ENCODE data around the gene HMGCR.
"Not testable (repeated sequence)": the region's sequence is repeated elsewhere in the genome, so short reads cannot be mapped to it uniquely, and the experiment has no call there.

DNA sequence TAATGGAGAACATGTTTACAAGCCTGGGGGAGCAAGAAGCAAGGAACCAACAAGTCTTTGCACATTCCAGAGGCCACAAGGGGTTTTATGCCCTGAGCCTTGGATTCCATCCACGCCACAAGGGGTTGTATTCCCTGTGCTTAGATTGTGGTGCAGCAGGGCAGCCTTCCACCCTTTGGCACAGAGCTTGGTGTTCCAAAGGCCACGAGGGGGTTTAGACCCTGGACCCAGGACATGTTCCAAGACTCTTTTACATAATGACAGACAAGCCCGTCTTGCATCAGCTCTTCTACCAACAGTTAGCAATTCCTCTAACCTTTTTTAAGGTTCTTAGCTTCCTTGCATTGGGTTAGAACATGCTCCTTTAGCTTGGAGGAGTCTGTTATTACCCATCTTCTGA, 45.2 kb upstream of the HMGCR start:
- TF ChIP-seq ZSCAN30 (tag by site-specific recombination; IDR thresholded peaks at IDR 0.05); ZNF660 (tag by site-specific recombination; IDR thresholded peaks at IDR 0.05); PRDM1 (tag by site-specific recombination; IDR thresholded peaks at IDR 0.05); ZNF10 (tag by site-specific recombination; IDR thresholded peaks at IDR 0.05); HOXA7 (CRISPR knock-in tag; IDR thresholded peaks at IDR 0.05; ENCODE audit: borderline replicate concordance); ZNF549 (tag by site-specific recombination; IDR thresholded peaks at IDR 0.05); SCRT1 (tag by site-specific recombination; IDR thresholded peaks at IDR 0.05; ENCODE audit: borderline replicate concordance); ZNF555 (tag by site-specific recombination; conservative IDR thresholded peaks at IDR 0.05); ZNF274 (IDR thresholded peaks at IDR 0.05; ENCODE audit: low read length); ZNF274 (tag by site-specific recombination; IDR thresholded peaks at IDR 0.05; ENCODE audit: borderline replicate concordance); ZNF114 (tag by site-specific recombination; IDR thresholded peaks at IDR 0.05); YY1 (tag by site-specific recombination; IDR thresholded peaks at IDR 0.05): not testable (repeated sequence)
- TF ChIP-seq, protein P1, sequence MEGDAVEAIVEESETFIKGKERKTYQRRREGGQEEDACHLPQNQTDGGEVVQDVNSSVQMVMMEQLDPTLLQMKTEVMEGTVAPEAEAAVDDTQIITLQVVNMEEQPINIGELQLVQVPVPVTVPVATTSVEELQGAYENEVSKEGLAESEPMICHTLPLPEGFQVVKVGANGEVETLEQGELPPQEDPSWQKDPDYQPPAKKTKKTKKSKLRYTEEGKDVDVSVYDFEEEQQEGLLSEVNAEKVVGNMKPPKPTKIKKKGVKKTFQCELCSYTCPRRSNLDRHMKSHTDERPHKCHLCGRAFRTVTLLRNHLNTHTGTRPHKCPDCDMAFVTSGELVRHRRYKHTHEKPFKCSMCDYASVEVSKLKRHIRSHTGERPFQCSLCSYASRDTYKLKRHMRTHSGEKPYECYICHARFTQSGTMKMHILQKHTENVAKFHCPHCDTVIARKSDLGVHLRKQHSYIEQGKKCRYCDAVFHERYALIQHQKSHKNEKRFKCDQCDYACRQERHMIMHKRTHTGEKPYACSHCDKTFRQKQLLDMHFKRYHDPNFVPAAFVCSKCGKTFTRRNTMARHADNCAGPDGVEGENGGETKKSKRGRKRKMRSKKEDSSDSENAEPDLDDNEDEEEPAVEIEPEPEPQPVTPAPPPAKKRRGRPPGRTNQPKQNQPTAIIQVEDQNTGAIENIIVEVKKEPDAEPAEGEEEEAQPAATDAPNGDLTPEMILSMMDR (tag by site-specific recombination; IDR thresholded peaks at IDR 0.05), result not testable (repeated sequence)
- TF ChIP-seq, protein P2, sequence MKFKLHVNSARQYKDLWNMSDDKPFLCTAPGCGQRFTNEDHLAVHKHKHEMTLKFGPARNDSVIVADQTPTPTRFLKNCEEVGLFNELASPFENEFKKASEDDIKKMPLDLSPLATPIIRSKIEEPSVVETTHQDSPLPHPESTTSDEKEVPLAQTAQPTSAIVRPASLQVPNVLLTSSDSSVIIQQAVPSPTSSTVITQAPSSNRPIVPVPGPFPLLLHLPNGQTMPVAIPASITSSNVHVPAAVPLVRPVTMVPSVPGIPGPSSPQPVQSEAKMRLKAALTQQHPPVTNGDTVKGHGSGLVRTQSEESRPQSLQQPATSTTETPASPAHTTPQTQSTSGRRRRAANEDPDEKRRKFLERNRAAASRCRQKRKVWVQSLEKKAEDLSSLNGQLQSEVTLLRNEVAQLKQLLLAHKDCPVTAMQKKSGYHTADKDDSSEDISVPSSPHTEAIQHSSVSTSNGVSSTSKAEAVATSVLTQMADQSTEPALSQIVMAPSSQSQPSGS (tag by site-specific recombination; IDR thresholded peaks at IDR 0.05; ENCODE audit: low read depth), result not testable (repeated sequence)
- TF ChIP-seq, protein P3, sequence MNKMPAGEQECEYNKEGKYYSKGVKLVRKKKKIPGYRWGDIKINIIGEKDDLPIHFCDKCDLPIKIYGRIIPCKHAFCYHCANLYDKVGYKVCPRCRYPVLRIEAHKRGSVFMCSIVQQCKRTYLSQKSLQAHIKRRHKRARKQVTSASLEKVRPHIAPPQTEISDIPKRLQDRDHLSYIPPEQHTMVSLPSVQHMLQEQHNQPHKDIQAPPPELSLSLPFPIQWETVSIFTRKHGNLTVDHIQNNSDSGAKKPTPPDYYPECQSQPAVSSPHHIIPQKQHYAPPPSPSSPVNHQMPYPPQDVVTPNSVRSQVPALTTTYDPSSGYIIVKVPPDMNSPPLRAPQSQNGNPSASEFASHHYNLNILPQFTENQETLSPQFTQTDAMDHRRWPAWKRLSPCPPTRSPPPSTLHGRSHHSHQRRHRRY (tag by site-specific recombination; IDR thresholded peaks at IDR 0.05), result not testable (repeated sequence)

Data from HEK293 (cell line).